ENCODE results near the gene THADA. TPM values are rescaled to one million over a fixed set of nuclear protein-coding genes. Genes with fewer than 3 reads are reported as not detected.

THADA gene
- polyA plus RNA-seq, 1 experiment: 21.6 TPM

- Histone ChIP-seq H3K36me3 (ENCODE audit: control insufficient read depth, insufficient read depth, low read length) (peaks cover 2% of the 10 kb centered on the region), H3K27me3 (ENCODE audit: control insufficient read depth, insufficient read depth, low read length) (no peaks in the 10 kb centered on the region), H3K4me3 (ENCODE audit: low read depth, low read length) (no peak overlapping the region)
- POLR2A ChIA-PET: no interaction called here
- CTCF ChIA-PET: interaction anchor here (1.0 to 1.1 kb wide), 2 partner anchors 17 to 64 kb away, joined by 3 to 4 read pairs; no protein-coding TSS in a partner anchor
- no peak for DNase-seq (ENCODE audit: low read depth)
- no peak for TF ChIP-seq CTCF (IDR thresholded peaks at IDR 0.05; ENCODE audit: insufficient read depth, low read depth, low read length)
Measured at GRCh38 chr2:43292851-43293743, 302.7 kb downstream of the THADA start.

- Histone ChIP-seq H3K4me3 (ENCODE audit: low read depth, low read length) (no peak overlapping the region), H3K36me3 (ENCODE audit: control insufficient read depth, insufficient read depth, low read length) (peaks cover 2% of the 10 kb centered on the region), H3K27me3 (ENCODE audit: control insufficient read depth, insufficient read depth, low read length) (no peaks in the 10 kb centered on the region)
- no peak for TF ChIP-seq CTCF (IDR thresholded peaks at IDR 0.05; ENCODE audit: insufficient read depth, low read depth, low read length)
- no peak for DNase-seq (ENCODE audit: low read depth)
- POLR2A ChIA-PET: no interaction called here
- CTCF ChIA-PET: no interaction called here
Measured at GRCh38 chr2:43292297-43292696, 303.5 kb downstream of the THADA start.

GRCh38 chr2:43289331-43289730 lies 306.5 kb downstream of the THADA start:
- ChIA-PET CTCF (no interaction called here), POLR2A (no interaction called here)
- no peak overlapping the region for H3K4me3 ChIP-seq (ENCODE audit: low read depth, low read length)
- peaks cover 5% of the 10 kb centered on the region for H3K36me3 ChIP-seq (ENCODE audit: control insufficient read depth, insufficient read depth, low read length)
- no peaks in the 10 kb centered on the region for H3K27me3 ChIP-seq (ENCODE audit: control insufficient read depth, insufficient read depth, low read length)
- no peak for TF ChIP-seq CTCF (IDR thresholded peaks at IDR 0.05; ENCODE audit: insufficient read depth, low read depth, low read length)
- DNase-seq (ENCODE audit: low read depth): no peak

- H3K36me3 ChIP-seq (ENCODE audit: control insufficient read depth, insufficient read depth, low read length): peaks cover 5% of the 10 kb centered on the region
- ChIA-PET POLR2A (no interaction called here), CTCF (interaction anchor here (2.3 kb wide), 1 partner anchor 11 kb away, joined by 10 read pairs; no protein-coding TSS in a partner anchor)
- no peak overlapping the region for H3K4me3 ChIP-seq (ENCODE audit: low read depth, low read length)
- TF ChIP-seq CTCF (IDR thresholded peaks at IDR 0.05; ENCODE audit: insufficient read depth, low read depth, low read length): no peak
- H3K27me3 ChIP-seq (ENCODE audit: control insufficient read depth, insufficient read depth, low read length): no peaks in the 10 kb centered on the region
- no peak for DNase-seq (ENCODE audit: low read depth)
Measured at GRCh38 chr2:43288417-43289305, 307.2 kb downstream of the THADA start.

GRCh38 chr2:43285987-43286386 lies 309.9 kb downstream of the THADA start:
- TF ChIP-seq CTCF (IDR thresholded peaks at IDR 0.05; ENCODE audit: insufficient read depth, low read depth, low read length): no peak
- Histone ChIP-seq H3K27me3 (ENCODE audit: control insufficient read depth, insufficient read depth, low read length) (no peaks in the 10 kb centered on the region), H3K36me3 (ENCODE audit: control insufficient read depth, insufficient read depth, low read length) (peaks cover 3% of the 10 kb centered on the region), H3K4me3 (ENCODE audit: low read depth, low read length) (no peak overlapping the region)
- no peak for DNase-seq (ENCODE audit: low read depth)
- CTCF ChIA-PET: no interaction called here
- POLR2A ChIA-PET: no interaction called here

Measured in BJ (cell line).